Measurements from ENCODE around the gene WNT2B.

- no peak for TF ChIP-seq POLR2A (IDR thresholded peaks at IDR 0.05; ENCODE audit: extremely low read depth, insufficient read length)
- TF ChIP-seq CTCF (IDR thresholded peaks at IDR 0.05; ENCODE audit: low read depth, low read length): no peak
- no peak for TF ChIP-seq MAX (IDR thresholded peaks at IDR 0.05; ENCODE audit: low read depth, low read length)
- TF ChIP-seq MYC (IDR thresholded peaks at IDR 0.05; ENCODE audit: low read depth, low read length): no peak
Observed at GRCh38 chr1:112549590-112549989, 40.8 kb downstream of the WNT2B start.
